HEK293 (cell line): ENCODE results near the gene CAMK2N2.

Source experiments
- ATF2 ChIP-seq: fragments of 450-650 bp; formaldehyde crosslinking; IDR thresholded peaks from 2 replicates; pipeline ENCODE4 v1.5.1; 2016; ENCODE audit warnings: missing biosample characterization, missing genetic modification characterization, low read depth
- BCL11B ChIP-seq: fragments of 450-650 bp; formaldehyde crosslinking; IDR thresholded peaks from 2 replicates; pipeline ENCODE4 v1.5.1; 2016; ENCODE audit warnings: low read depth, missing biosample characterization, missing genetic modification characterization
- GLIS1 ChIP-seq: fragments of 450-650 bp; formaldehyde crosslinking; IDR thresholded peaks from 2 replicates; pipeline ENCODE4 v1.5.1; 2016; ENCODE audit warnings: missing biosample characterization, missing genetic modification characterization
- KLF1 ChIP-seq: fragments of 450-650 bp; formaldehyde crosslinking; IDR thresholded peaks from 2 replicates; pipeline ENCODE4 v1.5.1; 2016; ENCODE audit warnings: missing biosample characterization, missing genetic modification characterization
- KLF8 ChIP-seq: fragments of 450-650 bp; formaldehyde crosslinking; IDR thresholded peaks from 2 replicates; pipeline ENCODE4 v1.5.1; 2016; ENCODE audit warnings: missing biosample characterization, missing genetic modification characterization
- KLF9 ChIP-seq: fragments of 450-650 bp; formaldehyde crosslinking; IDR thresholded peaks from 2 replicates; pipeline ENCODE4 v1.5.1; 2016; ENCODE audit warnings: missing biosample characterization, missing genetic modification characterization, low read depth
- OSR2 ChIP-seq: fragments of 450-650 bp; formaldehyde crosslinking; IDR thresholded peaks from 2 replicates; pipeline ENCODE4 v1.5.1; 2016; ENCODE audit warnings: missing biosample characterization, missing genetic modification characterization
- RBAK ChIP-seq: fragments of 450-650 bp; formaldehyde crosslinking; IDR thresholded peaks from 2 replicates; pipeline ENCODE4 v1.5.1; 2016; ENCODE audit warnings: missing biosample characterization, missing genetic modification characterization
- SCRT1 ChIP-seq: fragments of 450-650 bp; formaldehyde crosslinking; IDR thresholded peaks from 2 replicates; pipeline ENCODE4 v1.5.1; 2016; ENCODE audit warnings: missing biosample characterization, missing genetic modification characterization, borderline replicate concordance
- SP2 ChIP-seq: fragments of 450-650 bp; formaldehyde crosslinking; IDR thresholded peaks from 2 replicates; pipeline ENCODE4 v1.5.1; 2016; ENCODE audit warnings: missing biosample characterization, missing genetic modification characterization
- ZBTB21 ChIP-seq: fragments of 450-650 bp; formaldehyde crosslinking; IDR thresholded peaks from 2 replicates; pipeline ENCODE4 v1.5.1; 2017; ENCODE audit warnings: missing biosample characterization, missing genetic modification characterization
- ZBTB26 ChIP-seq: fragments of 450-650 bp; formaldehyde crosslinking; optimal IDR thresholded peaks from 2 replicates; pipeline ENCODE3; 2016; ENCODE audit warnings: missing biosample characterization, mild to moderate bottlenecking, missing genetic modification characterization
- ZBTB48 ChIP-seq: fragments of 450-650 bp; formaldehyde crosslinking; IDR thresholded peaks from 2 replicates; pipeline ENCODE4 v1.5.1; 2016; ENCODE audit warnings: missing biosample characterization, missing genetic modification characterization
- ZBTB7A ChIP-seq: fragments of 450-650 bp; formaldehyde crosslinking; IDR thresholded peaks from 2 replicates; pipeline ENCODE4 v1.5.1; 2016; ENCODE audit warnings: low read depth, missing biosample characterization, missing genetic modification characterization
- ZNF10 ChIP-seq: fragments of 450-650 bp; formaldehyde crosslinking; IDR thresholded peaks from 2 replicates; pipeline ENCODE4 v1.5.1; 2017; ENCODE audit warnings: missing biosample characterization, missing genetic modification characterization
- ZNF2 ChIP-seq: fragments of 450-650 bp; formaldehyde crosslinking; IDR thresholded peaks from 2 replicates; pipeline ENCODE4 v1.5.1; 2016; ENCODE audit warnings: missing biosample characterization, missing genetic modification characterization
- ZNF211 ChIP-seq: fragments of 450-650 bp; formaldehyde crosslinking; IDR thresholded peaks from 2 replicates; pipeline ENCODE4 v1.5.1; 2016; ENCODE audit warnings: low read depth, missing biosample characterization, missing genetic modification characterization
- ZNF223 ChIP-seq: fragments of 450-650 bp; formaldehyde crosslinking; IDR thresholded peaks from 2 replicates; pipeline ENCODE4 v1.5.1; 2016; ENCODE audit warnings: missing biosample characterization, missing genetic modification characterization
- ZNF266 ChIP-seq: fragments of 450-650 bp; formaldehyde crosslinking; IDR thresholded peaks from 2 replicates; pipeline ENCODE4 v1.5.1; 2016; ENCODE audit warnings: missing biosample characterization, missing genetic modification characterization, low read depth
- ZNF341 ChIP-seq: fragments of 450-650 bp; formaldehyde crosslinking; IDR thresholded peaks from 2 replicates; pipeline ENCODE4; 2016; ENCODE audit warnings: low read depth, missing biosample characterization, missing genetic modification characterization
- ZNF366 ChIP-seq: fragments of 450-650 bp; formaldehyde crosslinking; conservative IDR thresholded peaks from 2 replicates; pipeline ENCODE4 v1.5.1; 2016; ENCODE audit warnings: missing biosample characterization, missing genetic modification characterization
- ZNF571 ChIP-seq: fragments of 450-650 bp; formaldehyde crosslinking; IDR thresholded peaks from 2 replicates; pipeline ENCODE4 v1.5.0; 2017; ENCODE audit warnings: missing biosample characterization, missing genetic modification characterization
- ZNF600 ChIP-seq: fragments of 450-650 bp; formaldehyde crosslinking; IDR thresholded peaks from 2 replicates; pipeline ENCODE4 v1.5.1; 2016; ENCODE audit warnings: missing biosample characterization, missing genetic modification characterization
- ZNF624 ChIP-seq: fragments of 450-650 bp; formaldehyde crosslinking; IDR thresholded peaks from 2 replicates; pipeline ENCODE4 v1.5.1; 2017; ENCODE audit warnings: missing biosample characterization, missing genetic modification characterization
- ZNF701 ChIP-seq: fragments of 450-650 bp; formaldehyde crosslinking; IDR thresholded peaks from 2 replicates; pipeline ENCODE4 v1.5.1; 2016; ENCODE audit warnings: missing biosample characterization, missing genetic modification characterization
- ZSCAN30 ChIP-seq: fragments of 450-650 bp; IDR thresholded peaks from 2 replicates; pipeline ENCODE4 v1.5.1; 2018; ENCODE audit warnings: missing biosample characterization, mild to moderate bottlenecking, missing genetic modification characterization, moderate library complexity
- TF ChIP-seq, protein P1 (sequence below): fragments of 450-650 bp; formaldehyde crosslinking; IDR thresholded peaks from 2 replicates; pipeline ENCODE4 v1.5.1; 2016; ENCODE audit warnings: missing biosample characterization, missing genetic modification characterization
- TF ChIP-seq, protein P2 (sequence below): fragments of 450-650 bp; formaldehyde crosslinking; IDR thresholded peaks from 2 replicates; pipeline ENCODE4 v1.5.1; 2016; ENCODE audit warnings: missing biosample characterization, missing genetic modification characterization
- TF ChIP-seq, protein P3 (sequence below): fragments of 450-650 bp; formaldehyde crosslinking; IDR thresholded peaks from 2 replicates; pipeline ENCODE4 v1.5.1; 2017; ENCODE audit warnings: missing biosample characterization, missing genetic modification characterization
- TF ChIP-seq, protein P4 (sequence below): fragments of 450-650 bp; formaldehyde crosslinking; IDR thresholded peaks from 2 replicates; pipeline ENCODE4; 2016; ENCODE audit warnings: missing biosample characterization, missing genetic modification characterization

Gene CAMK2N2

GRCh38 chr3:184259878-184260723 lies 1.3 kb downstream of the CAMK2N2 start (continued):
- TF ChIP-seq, protein P1, sequence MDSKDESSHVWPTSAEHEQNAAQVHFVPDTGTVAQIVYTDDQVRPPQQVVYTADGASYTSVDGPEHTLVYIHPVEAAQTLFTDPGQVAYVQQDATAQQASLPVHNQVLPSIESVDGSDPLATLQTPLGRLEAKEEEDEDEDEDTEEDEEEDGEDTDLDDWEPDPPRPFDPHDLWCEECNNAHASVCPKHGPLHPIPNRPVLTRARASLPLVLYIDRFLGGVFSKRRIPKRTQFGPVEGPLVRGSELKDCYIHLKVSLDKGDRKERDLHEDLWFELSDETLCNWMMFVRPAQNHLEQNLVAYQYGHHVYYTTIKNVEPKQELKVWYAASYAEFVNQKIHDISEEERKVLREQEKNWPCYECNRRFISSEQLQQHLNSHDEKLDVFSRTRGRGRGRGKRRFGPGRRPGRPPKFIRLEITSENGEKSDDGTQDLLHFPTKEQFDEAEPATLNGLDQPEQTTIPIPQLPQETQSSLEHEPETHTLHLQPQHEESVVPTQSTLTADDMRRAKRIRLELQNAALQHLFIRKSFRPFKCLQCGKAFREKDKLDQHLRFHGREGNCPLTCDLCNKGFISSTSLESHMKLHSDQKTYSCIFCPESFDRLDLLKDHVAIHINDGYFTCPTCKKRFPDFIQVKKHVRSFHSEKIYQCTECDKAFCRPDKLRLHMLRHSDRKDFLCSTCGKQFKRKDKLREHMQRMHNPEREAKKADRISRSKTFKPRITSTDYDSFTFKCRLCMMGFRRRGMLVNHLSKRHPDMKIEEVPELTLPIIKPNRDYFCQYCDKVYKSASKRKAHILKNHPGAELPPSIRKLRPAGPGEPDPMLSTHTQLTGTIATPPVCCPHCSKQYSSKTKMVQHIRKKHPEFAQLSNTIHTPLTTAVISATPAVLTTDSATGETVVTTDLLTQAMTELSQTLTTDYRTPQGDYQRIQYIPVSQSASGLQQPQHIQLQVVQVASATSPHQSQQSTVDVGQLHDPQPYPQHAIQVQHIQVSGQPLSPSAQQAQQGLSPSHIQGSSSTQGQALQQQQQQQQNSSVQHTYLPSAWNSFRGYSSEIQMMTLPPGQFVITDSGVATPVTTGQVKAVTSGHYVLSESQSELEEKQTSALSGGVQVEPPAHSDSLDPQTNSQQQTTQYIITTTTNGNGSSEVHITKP (tag by site-specific recombination): 0 out of 2 replicates have a peak, but pooled peaks have one; percentile 32
- TF ChIP-seq KLF9 (tag by site-specific recombination): peak; percentile 71
- no peak for TF ChIP-seq ZNF600 (tag by site-specific recombination)
- TF ChIP-seq BCL11B (tag by site-specific recombination): peak; percentile 15; the same call in 1 of the 2 replicates
- peak; percentile 28; the same call in 1 of the 2 replicates for TF ChIP-seq GLIS1 (tag by site-specific recombination)
- TF ChIP-seq ZBTB7A (tag by site-specific recombination): peak; percentile 85; the same call in 1 of the 2 replicates
- no peak for TF ChIP-seq ZNF211 (tag by site-specific recombination)
- TF ChIP-seq OSR2 (tag by site-specific recombination): no peak
- TF ChIP-seq, protein P2, sequence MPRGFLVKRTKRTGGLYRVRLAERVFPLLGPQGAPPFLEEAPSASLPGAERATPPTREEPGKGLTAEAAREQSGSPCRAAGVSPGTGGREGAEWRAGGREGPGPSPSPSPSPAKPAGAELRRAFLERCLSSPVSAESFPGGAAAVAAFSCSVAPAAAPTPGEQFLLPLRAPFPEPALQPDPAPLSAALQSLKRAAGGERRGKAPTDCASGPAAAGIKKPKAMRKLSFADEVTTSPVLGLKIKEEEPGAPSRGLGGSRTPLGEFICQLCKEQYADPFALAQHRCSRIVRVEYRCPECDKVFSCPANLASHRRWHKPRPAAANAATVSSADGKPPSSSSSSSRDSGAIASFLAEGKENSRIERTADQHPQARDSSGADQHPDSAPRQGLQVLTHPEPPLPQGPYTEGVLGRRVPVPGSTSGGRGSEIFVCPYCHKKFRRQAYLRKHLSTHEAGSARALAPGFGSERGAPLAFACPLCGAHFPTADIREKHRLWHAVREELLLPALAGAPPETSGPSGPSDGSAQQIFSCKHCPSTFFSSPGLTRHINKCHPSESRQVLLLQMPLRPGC (tag by site-specific recombination): no peak
- TF ChIP-seq, protein P3, sequence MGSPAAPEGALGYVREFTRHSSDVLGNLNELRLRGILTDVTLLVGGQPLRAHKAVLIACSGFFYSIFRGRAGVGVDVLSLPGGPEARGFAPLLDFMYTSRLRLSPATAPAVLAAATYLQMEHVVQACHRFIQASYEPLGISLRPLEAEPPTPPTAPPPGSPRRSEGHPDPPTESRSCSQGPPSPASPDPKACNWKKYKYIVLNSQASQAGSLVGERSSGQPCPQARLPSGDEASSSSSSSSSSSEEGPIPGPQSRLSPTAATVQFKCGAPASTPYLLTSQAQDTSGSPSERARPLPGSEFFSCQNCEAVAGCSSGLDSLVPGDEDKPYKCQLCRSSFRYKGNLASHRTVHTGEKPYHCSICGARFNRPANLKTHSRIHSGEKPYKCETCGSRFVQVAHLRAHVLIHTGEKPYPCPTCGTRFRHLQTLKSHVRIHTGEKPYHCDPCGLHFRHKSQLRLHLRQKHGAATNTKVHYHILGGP (tag by site-specific recombination): no peak
- TF ChIP-seq ZNF341 (tag by site-specific recombination): peak; percentile 71
- no peak for TF ChIP-seq ZNF266
- no peak for TF ChIP-seq ZNF624
- no peak for TF ChIP-seq ZBTB21 (tag by site-specific recombination)
- TF ChIP-seq ZSCAN30: no peak
- TF ChIP-seq ZNF366 (tag by site-specific recombination): 0 out of 2 replicates have a peak, but pooled peaks have one; percentile 17
- no peak for TF ChIP-seq ZNF10 (tag by site-specific recombination)
- TF ChIP-seq ZBTB48 (tag by site-specific recombination): no peak
- no peak for TF ChIP-seq ZNF571 (tag by site-specific recombination)
- no peak for TF ChIP-seq SCRT1 (tag by site-specific recombination)
- peak; percentile 41 for TF ChIP-seq KLF1 (tag by site-specific recombination)
- peak; percentile 51; the same call in 1 of the 2 replicates for TF ChIP-seq KLF8 (tag by site-specific recombination)
- TF ChIP-seq, protein P4, sequence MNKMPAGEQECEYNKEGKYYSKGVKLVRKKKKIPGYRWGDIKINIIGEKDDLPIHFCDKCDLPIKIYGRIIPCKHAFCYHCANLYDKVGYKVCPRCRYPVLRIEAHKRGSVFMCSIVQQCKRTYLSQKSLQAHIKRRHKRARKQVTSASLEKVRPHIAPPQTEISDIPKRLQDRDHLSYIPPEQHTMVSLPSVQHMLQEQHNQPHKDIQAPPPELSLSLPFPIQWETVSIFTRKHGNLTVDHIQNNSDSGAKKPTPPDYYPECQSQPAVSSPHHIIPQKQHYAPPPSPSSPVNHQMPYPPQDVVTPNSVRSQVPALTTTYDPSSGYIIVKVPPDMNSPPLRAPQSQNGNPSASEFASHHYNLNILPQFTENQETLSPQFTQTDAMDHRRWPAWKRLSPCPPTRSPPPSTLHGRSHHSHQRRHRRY: 0 out of 2 replicates have a peak, but pooled peaks have one; percentile 16
- TF ChIP-seq ZBTB26 (tag by site-specific recombination): peak; percentile 73
- TF ChIP-seq ZNF223 (tag by site-specific recombination): no peak
- TF ChIP-seq SP2 (tag by site-specific recombination): peak; percentile 48
- no peak for TF ChIP-seq ZNF701 (tag by site-specific recombination)
- TF ChIP-seq RBAK (tag by site-specific recombination): no peak
- TF ChIP-seq ZNF2 (tag by site-specific recombination): no peak
- no peak for TF ChIP-seq ATF2 (tag by site-specific recombination)
